Body of pancreas (tissue), 4 donors: ENCODE results near the gene BCL10.

ENCODE experiments used
- CTCF ChIP-seq, 7 experiments: fragments of 450-650 bp in 4 of 7; fragments of 200-600 bp in 3 of 7; sonication (generic) in 3 of 7; IDR thresholded peaks; one replicate each; pipeline ENCODE4 v1.5.1; 2016 to 2019; ENCODE audit warnings: antibody characterized with exemption in 7 of 7
- POLR2A ChIP-seq, 3 donors: fragments of 450-650 bp; IDR thresholded peaks; one replicate each; pipeline ENCODE4 v1.6.1; 2016; ENCODE audit warnings: antibody characterized with exemption in 3 of 3, mild to moderate bottlenecking in 2 of 3

- TF ChIP-seq CTCF (IDR thresholded peaks at IDR 0.05) (no peak), POLR2A (IDR thresholded peaks at IDR 0.05) (no peak)
Observed at GRCh38 chr1:85296980-85297379, 20.5 kb upstream of the BCL10 start.
